Astrocyte of the hippocampus (primary cell): Measurements from ENCODE around the gene RTN1.

Experiments used
- DNase-seq: peaks from one replicate; pipeline ENCODE4 v3.0.0; 2011; ENCODE audit warnings: low read depth, low spot score

Gene RTN1

GRCh38 chr14:59570122-59570521, 300.5 kb downstream of the RTN1 start:
- DNase-seq: no peak

GRCh38 chr14:59566725-59567124, 303.9 kb downstream of the RTN1 start:
- DNase-seq: no peak

- no peak for DNase-seq
Observed at GRCh38 chr14:59566296-59566695, 304.3 kb downstream of the RTN1 start.

- no peak for DNase-seq
Observed at GRCh38 chr14:59565087-59565486, 305.5 kb downstream of the RTN1 start.

- no peak for DNase-seq
Observed at GRCh38 chr14:59564366-59564765, 306.2 kb downstream of the RTN1 start.

- DNase-seq: no peak
Observed at GRCh38 chr14:59547310-59547709, 323.3 kb downstream of the RTN1 start.
